ENCODE results near the gene TBL1X.

DNA sequence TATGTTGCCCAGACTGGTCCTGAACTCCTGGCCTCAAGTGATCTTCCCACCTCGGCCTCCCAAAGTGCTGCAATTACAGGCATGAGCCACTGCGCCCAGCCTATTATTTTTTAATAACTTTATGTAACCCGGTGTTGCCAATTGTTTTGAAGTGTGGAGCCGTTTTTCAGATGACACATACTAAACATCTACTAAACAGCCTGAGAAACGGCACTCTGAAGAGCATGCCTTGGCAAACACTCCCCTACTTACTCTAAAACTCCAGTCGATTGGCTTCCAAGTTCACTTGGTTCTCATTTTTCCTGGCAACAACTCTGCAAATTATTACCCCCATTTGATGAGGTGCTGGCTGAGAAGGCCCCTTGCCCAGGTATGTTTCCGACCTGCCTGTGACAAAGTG lies 169.7 kb downstream of the TBL1X start:
- TF ChIP-seq, protein P1, sequence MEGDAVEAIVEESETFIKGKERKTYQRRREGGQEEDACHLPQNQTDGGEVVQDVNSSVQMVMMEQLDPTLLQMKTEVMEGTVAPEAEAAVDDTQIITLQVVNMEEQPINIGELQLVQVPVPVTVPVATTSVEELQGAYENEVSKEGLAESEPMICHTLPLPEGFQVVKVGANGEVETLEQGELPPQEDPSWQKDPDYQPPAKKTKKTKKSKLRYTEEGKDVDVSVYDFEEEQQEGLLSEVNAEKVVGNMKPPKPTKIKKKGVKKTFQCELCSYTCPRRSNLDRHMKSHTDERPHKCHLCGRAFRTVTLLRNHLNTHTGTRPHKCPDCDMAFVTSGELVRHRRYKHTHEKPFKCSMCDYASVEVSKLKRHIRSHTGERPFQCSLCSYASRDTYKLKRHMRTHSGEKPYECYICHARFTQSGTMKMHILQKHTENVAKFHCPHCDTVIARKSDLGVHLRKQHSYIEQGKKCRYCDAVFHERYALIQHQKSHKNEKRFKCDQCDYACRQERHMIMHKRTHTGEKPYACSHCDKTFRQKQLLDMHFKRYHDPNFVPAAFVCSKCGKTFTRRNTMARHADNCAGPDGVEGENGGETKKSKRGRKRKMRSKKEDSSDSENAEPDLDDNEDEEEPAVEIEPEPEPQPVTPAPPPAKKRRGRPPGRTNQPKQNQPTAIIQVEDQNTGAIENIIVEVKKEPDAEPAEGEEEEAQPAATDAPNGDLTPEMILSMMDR (optimal IDR thresholded peaks at IDR 0.05 in 1 of 3, IDR thresholded peaks at IDR 0.05 in 1 of 3, conservative IDR thresholded peaks at IDR 0.05 in 1 of 3; ENCODE audit: extremely low read depth in 1 of 3, insufficient read depth in 2 of 3, low read length in 3 of 3) = no peak
- TF ChIP-seq EZH2 (IDR thresholded peaks at IDR 0.05; ENCODE audit: low read length) = no peak

All from keratinocyte (primary cell).